Activated naive CD4-positive, alpha-beta T cell treated with anti-CD3 and anti-CD28 coated beads for 36 hours (primary cell): ENCODE measurements around the gene FRAS1. TPM values are rescaled to one million over a fixed set of nuclear protein-coding genes. Genes with fewer than 3 reads are reported as not detected.

Source experiments
- CTCF ChIA-PET: fragments of 350-600 bp; sonication (Branson Sonifier 250); formaldehyde crosslinking; loops from one replicate; lab custom pipeline; 2021; ENCODE audit warnings: antibody characterized with exemption; lab: Charles Lee
- DNase-seq: peaks from one replicate; pipeline ENCODE4 v3.0.0-alpha.2; 2020
- H3K27ac Mint-ChIP-seq: one replicate; pipeline ENCODE4 v1.8.0; 2021; ENCODE audit warnings: mild to moderate bottlenecking, mixed read lengths
- H3K27me3 Mint-ChIP-seq: one replicate; pipeline ENCODE4 v1.8.0; 2021; ENCODE audit warnings: low read depth, mixed read lengths
- H3K36me3 Mint-ChIP-seq: one replicate; pipeline ENCODE4 v1.8.0; 2021; ENCODE audit warnings: low read depth, mixed read lengths
- H3K4me1 Mint-ChIP-seq: one replicate; pipeline ENCODE4 v1.8.0; 2021; ENCODE audit warnings: low read depth, mixed read lengths
- H3K4me3 Mint-ChIP-seq: one replicate; pipeline ENCODE4 v1.8.0; 2021; ENCODE audit warnings: mild to moderate bottlenecking, moderate library complexity, mixed read lengths
- H3K9me3 Mint-ChIP-seq: one replicate; pipeline ENCODE4 v1.8.0; 2021; ENCODE audit warnings: mixed read lengths
- intact Hi-C: fragments of 100-400 bp; cut with micrococcal nuclease; formaldehyde crosslinking; loops from one replicate; pipeline ENCODE4 v1.15.1; 2023
- total RNA-seq, 2 experiments: library from RNA; stranded (reverse); gene quantifications; one replicate each; pipeline ENCODE4 v1.2.3, GENCODE V29; 2021

FRAS1 gene
- total RNA-seq, 2 experiments from 2014 or later = not detected

GRCh38 chr4:78360466-78360865 is 303.3 kb downstream of the FRAS1 start:
- Mint-ChIP-seq H3K36me3 (no peaks in the 10 kb centered on the region), H3K27me3 (peaks cover 5% of the 10 kb centered on the region)

GRCh38 chr4:78361621-78362120 is 304.5 kb downstream of the FRAS1 start:
- intact Hi-C loops = no loop called here
- Mint-ChIP-seq H3K36me3 (no peaks in the 10 kb centered on the region), H3K27me3 (peaks cover 5% of the 10 kb centered on the region), H3K27ac (no peak overlapping the region), H3K9me3 (no peaks in the 10 kb centered on the region), H3K4me3 (no peak overlapping the region), H3K4me1 (no peaks in the 10 kb centered on the region)
- DNase-seq = no peak
- CTCF ChIA-PET = no interaction called here

More at GRCh38 chr4:78360466-78360865, 303.3 kb downstream of the FRAS1 start:
- DNase-seq = no peak
- Mint-ChIP-seq H3K4me3 (no peak overlapping the region), H3K27ac (no peak overlapping the region), H3K4me1 (no peaks in the 10 kb centered on the region), H3K9me3 (no peaks in the 10 kb centered on the region)
- CTCF ChIA-PET = no interaction called here
- intact Hi-C loops = no loop called here

- intact Hi-C loops = no loop called here
- CTCF ChIA-PET = no interaction called here
- DNase-seq = no peak
- Mint-ChIP-seq H3K9me3 (no peaks in the 10 kb centered on the region), H3K27me3 (peaks cover 5% of the 10 kb centered on the region), H3K36me3 (no peaks in the 10 kb centered on the region), H3K27ac (no peak overlapping the region), H3K4me3 (no peak overlapping the region), H3K4me1 (no peaks in the 10 kb centered on the region)
Observed at GRCh38 chr4:78362310-78362709, 305.2 kb downstream of the FRAS1 start.

- H3K9me3 Mint-ChIP-seq = no peaks in the 10 kb centered on the region
- peaks cover 5% of the 10 kb centered on the region for H3K27me3 Mint-ChIP-seq
- CTCF ChIA-PET = no interaction called here
- intact Hi-C loops = no loop called here
- H3K36me3 Mint-ChIP-seq = no peaks in the 10 kb centered on the region
- no peak for DNase-seq
- H3K4me3 Mint-ChIP-seq = no peak overlapping the region
- H3K4me1 Mint-ChIP-seq = no peaks in the 10 kb centered on the region
- H3K27ac Mint-ChIP-seq = no peak overlapping the region
Observed at GRCh38 chr4:78363031-78363570, 306.0 kb downstream of the FRAS1 start.

GRCh38 chr4:78369679-78370078 is 312.6 kb downstream of the FRAS1 start:
- no peaks in the 10 kb centered on the region for H3K9me3 Mint-ChIP-seq
- H3K4me3 Mint-ChIP-seq = no peak overlapping the region
- CTCF ChIA-PET = no interaction called here
- H3K36me3 Mint-ChIP-seq = no peaks in the 10 kb centered on the region
- no peaks in the 10 kb centered on the region for H3K27me3 Mint-ChIP-seq
- H3K27ac Mint-ChIP-seq = no peak overlapping the region
- no peaks in the 10 kb centered on the region for H3K4me1 Mint-ChIP-seq
- DNase-seq = no peak
- intact Hi-C loops = loop anchor here (5.0 kb wide), 1 partner anchor 148 kb away; no protein-coding TSS in a partner anchor

- intact Hi-C loops = loop anchor here (5.0 kb wide), 1 partner anchor 146 kb away; no protein-coding TSS in a partner anchor
- H3K27me3 Mint-ChIP-seq = no peaks in the 10 kb centered on the region
- no peak overlapping the region for H3K27ac Mint-ChIP-seq
- no peaks in the 10 kb centered on the region for H3K4me1 Mint-ChIP-seq
- H3K9me3 Mint-ChIP-seq = no peaks in the 10 kb centered on the region
- H3K36me3 Mint-ChIP-seq = no peaks in the 10 kb centered on the region
- no peak for DNase-seq
- H3K4me3 Mint-ChIP-seq = no peak overlapping the region
- CTCF ChIA-PET = no interaction called here
Observed at GRCh38 chr4:78370631-78371372, 313.7 kb downstream of the FRAS1 start.

GRCh38 chr4:78372355-78372988 is 315.3 kb downstream of the FRAS1 start:
- Mint-ChIP-seq H3K4me3 (no peak overlapping the region), H3K4me1 (no peaks in the 10 kb centered on the region), H3K27ac (no peak overlapping the region), H3K27me3 (no peaks in the 10 kb centered on the region), H3K36me3 (no peaks in the 10 kb centered on the region), H3K9me3 (no peaks in the 10 kb centered on the region)
- CTCF ChIA-PET = no interaction called here
- intact Hi-C loops = loop anchor here (5.0 kb wide), 1 partner anchor 145 kb away; no protein-coding TSS in a partner anchor
- no peak for DNase-seq

GRCh38 chr4:78377555-78377954 is 320.4 kb downstream of the FRAS1 start:
- CTCF ChIA-PET = no interaction called here
- H3K4me3 Mint-ChIP-seq = no peak overlapping the region
- no peak for DNase-seq
- intact Hi-C loops = no loop called here
- H3K36me3 Mint-ChIP-seq = no peaks in the 10 kb centered on the region
- no peaks in the 10 kb centered on the region for H3K4me1 Mint-ChIP-seq
- no peaks in the 10 kb centered on the region for H3K9me3 Mint-ChIP-seq
- no peaks in the 10 kb centered on the region for H3K27me3 Mint-ChIP-seq
- H3K27ac Mint-ChIP-seq = no peak overlapping the region

GRCh38 chr4:78379040-78379439 is 321.9 kb downstream of the FRAS1 start:
- DNase-seq = no peak
- no peaks in the 10 kb centered on the region for H3K9me3 Mint-ChIP-seq
- peaks cover 3% of the 10 kb centered on the region for H3K27me3 Mint-ChIP-seq
- CTCF ChIA-PET = no interaction called here
- H3K27ac Mint-ChIP-seq = no peak overlapping the region
- H3K4me3 Mint-ChIP-seq = no peak overlapping the region
- no peaks in the 10 kb centered on the region for H3K4me1 Mint-ChIP-seq
- intact Hi-C loops = no loop called here
- H3K36me3 Mint-ChIP-seq = no peaks in the 10 kb centered on the region

- H3K27ac Mint-ChIP-seq = no peak overlapping the region
- H3K4me1 Mint-ChIP-seq = no peaks in the 10 kb centered on the region
- no peak for DNase-seq
- H3K4me3 Mint-ChIP-seq = no peak overlapping the region
- CTCF ChIA-PET = no interaction called here
- peaks cover 7% of the 10 kb centered on the region for H3K27me3 Mint-ChIP-seq
- intact Hi-C loops = no loop called here
- no peaks in the 10 kb centered on the region for H3K9me3 Mint-ChIP-seq
- no peaks in the 10 kb centered on the region for H3K36me3 Mint-ChIP-seq
Observed at GRCh38 chr4:78379991-78380729, 323.0 kb downstream of the FRAS1 start.

- Mint-ChIP-seq H3K9me3 (no peaks in the 10 kb centered on the region), H3K4me1 (no peaks in the 10 kb centered on the region), H3K36me3 (no peaks in the 10 kb centered on the region), H3K27me3 (peaks cover 8% of the 10 kb centered on the region), H3K4me3 (no peak overlapping the region), H3K27ac (no peak overlapping the region)
- CTCF ChIA-PET = no interaction called here
- DNase-seq = no peak
- intact Hi-C loops = no loop called here
Observed at GRCh38 chr4:78386679-78387078, 329.6 kb downstream of the FRAS1 start.

GRCh38 chr4:78395642-78396041 is 338.5 kb downstream of the FRAS1 start:
- H3K27ac Mint-ChIP-seq = no peak overlapping the region
- no peak overlapping the region for H3K4me3 Mint-ChIP-seq
- peaks cover 9% of the 10 kb centered on the region for H3K27me3 Mint-ChIP-seq
- intact Hi-C loops = no loop called here
- no peaks in the 10 kb centered on the region for H3K36me3 Mint-ChIP-seq
- peaks cover 16% of the 10 kb centered on the region for H3K9me3 Mint-ChIP-seq
- no peak for DNase-seq
- no peaks in the 10 kb centered on the region for H3K4me1 Mint-ChIP-seq
- CTCF ChIA-PET = no interaction called here
